GM08714 (cell line): ENCODE results near the gene PTPN13.

Source experiments
- H3K4me3 ChIP-seq: fragments of 200-500 bp; sonication (Bioruptor generic); 2 replicates; pipeline ENCODE4 v1.5.1; 2014; ENCODE audit warnings: mild to moderate bottlenecking, low read length, inconsistent platforms
- ZNF274 ChIP-seq: IDR thresholded peaks from 2 replicates; pipeline ENCODE4 v1.6.1; 2012; ENCODE audit warnings: mild to moderate bottlenecking, low read depth, low read length

The PTPN13 gene

GRCh38 chr4:86593688-86594558, at the start of gene PTPN13:
Gene PTPN13 (plus strand): TSS chr4:86594315. CDS start chr4:86635257, 40,942 bp downstream.
- TF ChIP-seq ZNF274: no peak
- peak within 1 kb of the TSS; percentile 78 for H3K4me3 ChIP-seq

GRCh38 chr4:86547140-86547539, 47.0 kb upstream of the PTPN13 start:
- TF ChIP-seq ZNF274: no peak
- H3K4me3 ChIP-seq: no peak overlapping the region

GRCh38 chr4:86549163-86549788, 44.8 kb upstream of the PTPN13 start:
- TF ChIP-seq ZNF274: no peak

GRCh38 chr4:86551387-86551786, 42.7 kb upstream of the PTPN13 start:
- H3K4me3 ChIP-seq: no peak overlapping the region
- TF ChIP-seq ZNF274: no peak

More at GRCh38 chr4:86549163-86549788, 44.8 kb upstream of the PTPN13 start:
- no peak overlapping the region for H3K4me3 ChIP-seq

GRCh38 chr4:86554646-86555045, 39.5 kb upstream of the PTPN13 start:
- H3K4me3 ChIP-seq: no peak overlapping the region
- TF ChIP-seq ZNF274: no peak

- no peak for TF ChIP-seq ZNF274
- H3K4me3 ChIP-seq: no peak overlapping the region; the same call in 1 of the 2 replicates
Measured at GRCh38 chr4:86556791-86557415, 37.2 kb upstream of the PTPN13 start.

- H3K4me3 ChIP-seq: no peak overlapping the region
- no peak for TF ChIP-seq ZNF274
Measured at GRCh38 chr4:86557526-86557925, 36.6 kb upstream of the PTPN13 start.

GRCh38 chr4:86558258-86558657, 35.9 kb upstream of the PTPN13 start:
- no peak overlapping the region for H3K4me3 ChIP-seq
- no peak for TF ChIP-seq ZNF274

GRCh38 chr4:86558797-86559196, 35.3 kb upstream of the PTPN13 start:
- no peak for TF ChIP-seq ZNF274
- H3K4me3 ChIP-seq: no peak overlapping the region

- no peak overlapping the region for H3K4me3 ChIP-seq
- TF ChIP-seq ZNF274: no peak
Measured at GRCh38 chr4:86560447-86560846, 33.7 kb upstream of the PTPN13 start.

GRCh38 chr4:86561256-86561655, 32.9 kb upstream of the PTPN13 start:
- no peak for TF ChIP-seq ZNF274
- no peak overlapping the region for H3K4me3 ChIP-seq

GRCh38 chr4:86563416-86563815, 30.7 kb upstream of the PTPN13 start:
- no peak overlapping the region for H3K4me3 ChIP-seq
- TF ChIP-seq ZNF274: no peak

GRCh38 chr4:86564795-86565194, 29.3 kb upstream of the PTPN13 start:
- no peak overlapping the region for H3K4me3 ChIP-seq
- no peak for TF ChIP-seq ZNF274

- no peak overlapping the region for H3K4me3 ChIP-seq
- TF ChIP-seq ZNF274: no peak
Measured at GRCh38 chr4:86565651-86566050, 28.5 kb upstream of the PTPN13 start.
